ENCODE data around the gene ESR1. TPM values are rescaled to one million over a fixed set of nuclear protein-coding genes. Genes with fewer than 3 reads are reported as not detected.

The ESR1 gene
- total RNA-seq, 2 donors from 2014 or later, result 0.52 to 4.3 TPM

GRCh38 chr6:151948002-151948743, 140.7 kb downstream of the ESR1 start:
- Histone ChIP-seq H3K4me3 (no peak overlapping the region), H3K27me3 (no peaks in the 10 kb centered on the region), H3K36me3 (replicated peaks in 1 of 2; ENCODE audit: insufficient read depth in 1 of 2, low read depth in 2 of 2) (no peaks in the 10 kb centered on the region), H3K27ac (no peak overlapping the region), H3K9me3 (no peaks in the 10 kb centered on the region), H3K4me1 (no peaks in the 10 kb centered on the region)
- TF ChIP-seq CTCF (IDR thresholded peaks at IDR 0.05), result no peak
- no peak for TF ChIP-seq POLR2A (IDR thresholded peaks at IDR 0.05)
- ATAC-seq (no peak), DNase-seq (no peak)
- 10 to 33% methylated on average over 3 of the region's 3 CpGs for WGBS, 2 donors
- intact Hi-C loops (cut with DNase I), result no loop called here

- Histone ChIP-seq H3K4me1 (no peaks in the 10 kb centered on the region), H3K36me3 (replicated peaks in 1 of 2; ENCODE audit: insufficient read depth in 1 of 2, low read depth in 2 of 2) (no peaks in the 10 kb centered on the region), H3K27ac (no peak overlapping the region), H3K9me3 (no peaks in the 10 kb centered on the region), H3K27me3 (no peaks in the 10 kb centered on the region), H3K4me3 (no peak overlapping the region)
- no peak for DNase-seq
- TF ChIP-seq CTCF (IDR thresholded peaks at IDR 0.05), result no peak
- intact Hi-C loops (cut with DNase I), result no loop called here
- ATAC-seq, result no peak
- WGBS, 2 donors, result 40 to 50% methylated on average over 2 of the region's 2 CpGs
These were observed 150.8 kb downstream of the ESR1 start for GRCh38 chr6:151958332-151958731.

GRCh38 chr6:151959086-151959485, 151.6 kb downstream of the ESR1 start:
- DNase-seq (no peak), ATAC-seq (no peak)
- 45 to 48% methylated on average over 3 of the region's 3 CpGs for WGBS, 2 donors
- no peak overlapping the region for H3K4me3 ChIP-seq
- no peaks in the 10 kb centered on the region for H3K9me3 ChIP-seq
- intact Hi-C loops (cut with DNase I), result no loop called here
- H3K36me3 ChIP-seq (replicated peaks in 1 of 2; ENCODE audit: insufficient read depth in 1 of 2, low read depth in 2 of 2), result no peaks in the 10 kb centered on the region
- H3K27ac ChIP-seq, result no peak overlapping the region
- no peaks in the 10 kb centered on the region for H3K4me1 ChIP-seq
- H3K27me3 ChIP-seq, result no peaks in the 10 kb centered on the region
- TF ChIP-seq CTCF (IDR thresholded peaks at IDR 0.05) (no peak), POLR2A (IDR thresholded peaks at IDR 0.05) (no peak)

GRCh38 chr6:151961809-151962208, 154.3 kb downstream of the ESR1 start:
- intact Hi-C loops (cut with DNase I), result no loop called here
- DNase-seq, result no peak
- Histone ChIP-seq H3K4me3 (no peak overlapping the region), H3K4me1 (no peaks in the 10 kb centered on the region), H3K27me3 (no peaks in the 10 kb centered on the region), H3K9me3 (no peaks in the 10 kb centered on the region), H3K27ac (no peak overlapping the region), H3K36me3 (replicated peaks in 1 of 2; ENCODE audit: insufficient read depth in 1 of 2, low read depth in 2 of 2) (no peaks in the 10 kb centered on the region)
- TF ChIP-seq POLR2A (IDR thresholded peaks at IDR 0.05) (no peak), CTCF (IDR thresholded peaks at IDR 0.05) (no peak)
- 47 to 50% methylated on average over 5 of the region's 5 CpGs for WGBS, 2 donors
- no peak for ATAC-seq

- no peaks in the 10 kb centered on the region for H3K27me3 ChIP-seq
- ATAC-seq (no peak), DNase-seq (no peak)
- H3K27ac ChIP-seq, result no peak overlapping the region
- H3K4me3 ChIP-seq, result no peak overlapping the region
- WGBS, 2 donors, result 46 to 66% methylated on average over 5 of the region's 5 CpGs
- intact Hi-C loops (cut with DNase I), result no loop called here
- no peaks in the 10 kb centered on the region for H3K36me3 ChIP-seq (replicated peaks in 1 of 2; ENCODE audit: insufficient read depth in 1 of 2, low read depth in 2 of 2)
- H3K9me3 ChIP-seq, result no peaks in the 10 kb centered on the region
- TF ChIP-seq CTCF (IDR thresholded peaks at IDR 0.05) (no peak), POLR2A (IDR thresholded peaks at IDR 0.05) (no peak)
- no peaks in the 10 kb centered on the region for H3K4me1 ChIP-seq
These were observed 154.9 kb downstream of the ESR1 start for GRCh38 chr6:151962246-151962846.
